ENCODE results near the gene ST14.

DNA sequence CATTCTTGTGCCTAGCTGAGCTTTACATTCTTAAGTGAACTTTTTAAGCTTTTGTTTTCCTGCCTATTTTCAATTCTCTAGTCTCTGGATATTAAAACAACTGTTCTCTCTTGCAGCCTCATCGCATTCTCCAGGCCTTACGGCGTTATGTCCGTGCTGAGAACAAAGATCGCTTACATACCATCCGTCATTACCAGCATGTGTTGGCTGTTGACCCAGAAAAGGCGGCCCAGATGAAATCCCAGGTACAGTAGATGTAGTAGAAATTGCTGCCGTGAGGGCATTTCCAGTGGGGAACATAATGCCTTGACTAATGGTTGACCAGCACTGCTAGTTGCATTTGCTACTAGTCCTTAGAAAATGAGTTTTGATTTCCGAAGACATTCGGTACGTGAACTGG lies 29.7 kb upstream of the ST14 start:
- TF ChIP-seq, protein P1, sequence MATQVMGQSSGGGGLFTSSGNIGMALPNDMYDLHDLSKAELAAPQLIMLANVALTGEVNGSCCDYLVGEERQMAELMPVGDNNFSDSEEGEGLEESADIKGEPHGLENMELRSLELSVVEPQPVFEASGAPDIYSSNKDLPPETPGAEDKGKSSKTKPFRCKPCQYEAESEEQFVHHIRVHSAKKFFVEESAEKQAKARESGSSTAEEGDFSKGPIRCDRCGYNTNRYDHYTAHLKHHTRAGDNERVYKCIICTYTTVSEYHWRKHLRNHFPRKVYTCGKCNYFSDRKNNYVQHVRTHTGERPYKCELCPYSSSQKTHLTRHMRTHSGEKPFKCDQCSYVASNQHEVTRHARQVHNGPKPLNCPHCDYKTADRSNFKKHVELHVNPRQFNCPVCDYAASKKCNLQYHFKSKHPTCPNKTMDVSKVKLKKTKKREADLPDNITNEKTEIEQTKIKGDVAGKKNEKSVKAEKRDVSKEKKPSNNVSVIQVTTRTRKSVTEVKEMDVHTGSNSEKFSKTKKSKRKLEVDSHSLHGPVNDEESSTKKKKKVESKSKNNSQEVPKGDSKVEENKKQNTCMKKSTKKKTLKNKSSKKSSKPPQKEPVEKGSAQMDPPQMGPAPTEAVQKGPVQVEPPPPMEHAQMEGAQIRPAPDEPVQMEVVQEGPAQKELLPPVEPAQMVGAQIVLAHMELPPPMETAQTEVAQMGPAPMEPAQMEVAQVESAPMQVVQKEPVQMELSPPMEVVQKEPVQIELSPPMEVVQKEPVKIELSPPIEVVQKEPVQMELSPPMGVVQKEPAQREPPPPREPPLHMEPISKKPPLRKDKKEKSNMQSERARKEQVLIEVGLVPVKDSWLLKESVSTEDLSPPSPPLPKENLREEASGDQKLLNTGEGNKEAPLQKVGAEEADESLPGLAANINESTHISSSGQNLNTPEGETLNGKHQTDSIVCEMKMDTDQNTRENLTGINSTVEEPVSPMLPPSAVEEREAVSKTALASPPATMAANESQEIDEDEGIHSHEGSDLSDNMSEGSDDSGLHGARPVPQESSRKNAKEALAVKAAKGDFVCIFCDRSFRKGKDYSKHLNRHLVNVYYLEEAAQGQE (tag by site-specific recombination; IDR thresholded peaks at IDR 0.05), result no peak
- TF ChIP-seq ZNF121 (tag by site-specific recombination; IDR thresholded peaks at IDR 0.05) (no peak), KLF1 (tag by site-specific recombination; IDR thresholded peaks at IDR 0.05) (no peak), ZNF521 (tag by site-specific recombination; IDR thresholded peaks at IDR 0.05) (no peak)
- TF ChIP-seq, protein P2, sequence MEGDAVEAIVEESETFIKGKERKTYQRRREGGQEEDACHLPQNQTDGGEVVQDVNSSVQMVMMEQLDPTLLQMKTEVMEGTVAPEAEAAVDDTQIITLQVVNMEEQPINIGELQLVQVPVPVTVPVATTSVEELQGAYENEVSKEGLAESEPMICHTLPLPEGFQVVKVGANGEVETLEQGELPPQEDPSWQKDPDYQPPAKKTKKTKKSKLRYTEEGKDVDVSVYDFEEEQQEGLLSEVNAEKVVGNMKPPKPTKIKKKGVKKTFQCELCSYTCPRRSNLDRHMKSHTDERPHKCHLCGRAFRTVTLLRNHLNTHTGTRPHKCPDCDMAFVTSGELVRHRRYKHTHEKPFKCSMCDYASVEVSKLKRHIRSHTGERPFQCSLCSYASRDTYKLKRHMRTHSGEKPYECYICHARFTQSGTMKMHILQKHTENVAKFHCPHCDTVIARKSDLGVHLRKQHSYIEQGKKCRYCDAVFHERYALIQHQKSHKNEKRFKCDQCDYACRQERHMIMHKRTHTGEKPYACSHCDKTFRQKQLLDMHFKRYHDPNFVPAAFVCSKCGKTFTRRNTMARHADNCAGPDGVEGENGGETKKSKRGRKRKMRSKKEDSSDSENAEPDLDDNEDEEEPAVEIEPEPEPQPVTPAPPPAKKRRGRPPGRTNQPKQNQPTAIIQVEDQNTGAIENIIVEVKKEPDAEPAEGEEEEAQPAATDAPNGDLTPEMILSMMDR (tag by site-specific recombination; IDR thresholded peaks at IDR 0.05), result no peak
